Neural progenitor cell (in vitro differentiated cells): Measurements from ENCODE around the gene ECEL1.

Experiments
- CTCF ChIP-seq: fragments of 200-600 bp; sonication (generic); IDR thresholded peaks from 2 replicates; pipeline ENCODE4 v1.5.1; 2017; ENCODE audit warnings: antibody characterized with exemption, mild to moderate bottlenecking
- EZH2 ChIP-seq: fragments of 200-600 bp; sonication (generic); IDR thresholded peaks from 2 replicates; pipeline ENCODE4 v1.6.1; 2017; ENCODE audit warnings: antibody characterized with exemption, mild to moderate bottlenecking, moderate library complexity
- EZH2phosphoT487 ChIP-seq: fragments of 200-600 bp; sonication (generic); IDR thresholded peaks from 2 replicates; pipeline ENCODE4 v1.6.1; 2017; ENCODE audit warnings: antibody characterized with exemption

GRCh38 chr2:232435805-232436204 lies 51.8 kb downstream of the ECEL1 start:
- TF ChIP-seq CTCF (no peak), EZH2 (no peak), EZH2phosphoT487 (no peak)
